Cerebellar cortex (tissue), 1 donor: ENCODE measurements around the gene ANKRD34A.

ENCODE experiments used
- DNase-seq: peaks from one replicate; pipeline ENCODE4 v3.0.0-alpha.2; 2015; ENCODE audit warnings: low spot score

ANKRD34A gene

DNA sequence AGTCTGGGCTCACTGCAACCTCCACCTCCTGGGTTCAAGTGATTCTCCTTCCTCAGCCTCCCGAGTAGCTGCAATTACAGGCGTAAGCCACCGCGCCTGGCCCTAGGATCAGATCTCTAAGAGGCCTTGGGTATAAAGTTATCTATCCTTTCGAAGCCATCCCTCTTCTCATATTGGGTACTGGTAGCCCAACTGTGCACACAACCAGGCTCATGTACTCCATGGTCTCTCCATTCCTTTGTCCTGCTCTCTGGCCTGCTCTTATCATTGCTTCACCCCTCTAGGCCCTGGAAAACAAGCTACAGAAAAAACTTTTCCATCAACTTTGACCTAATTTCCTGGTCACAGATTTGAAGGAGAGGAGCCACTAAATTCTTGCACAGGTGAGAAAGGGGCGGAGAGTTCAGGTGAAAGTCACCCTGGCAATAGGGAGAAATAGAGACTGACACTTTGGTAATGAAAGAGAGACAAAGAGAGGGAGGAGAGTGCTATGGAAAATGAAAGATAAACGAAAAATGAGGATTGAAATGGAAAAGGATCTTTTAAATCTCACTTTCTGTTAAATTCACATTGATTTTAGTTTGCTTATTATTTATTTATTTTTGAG is 26.0 kb upstream of the ANKRD34A start:
- DNase-seq, result no peak

DNA sequence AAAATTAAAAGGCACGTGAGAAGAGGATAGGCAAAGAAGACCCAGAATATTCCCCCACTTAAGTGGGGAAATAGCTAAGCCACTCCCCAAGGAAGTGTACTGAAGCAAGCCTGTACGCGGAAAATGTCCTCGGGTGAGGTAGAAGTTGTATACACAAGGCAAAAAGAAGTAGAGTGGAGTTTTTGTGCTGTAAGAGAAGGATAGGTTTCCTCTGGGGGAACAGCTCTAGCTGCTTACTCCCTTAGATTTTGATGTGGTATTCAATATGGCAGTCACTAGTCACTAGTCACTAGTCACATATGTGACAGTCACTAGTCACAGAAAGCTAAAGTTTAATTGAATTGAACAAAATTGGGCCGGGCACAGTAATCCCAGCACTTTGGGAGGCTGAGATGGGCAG is 24.4 kb upstream of the ANKRD34A start:
- DNase-seq, result no peak

DNA sequence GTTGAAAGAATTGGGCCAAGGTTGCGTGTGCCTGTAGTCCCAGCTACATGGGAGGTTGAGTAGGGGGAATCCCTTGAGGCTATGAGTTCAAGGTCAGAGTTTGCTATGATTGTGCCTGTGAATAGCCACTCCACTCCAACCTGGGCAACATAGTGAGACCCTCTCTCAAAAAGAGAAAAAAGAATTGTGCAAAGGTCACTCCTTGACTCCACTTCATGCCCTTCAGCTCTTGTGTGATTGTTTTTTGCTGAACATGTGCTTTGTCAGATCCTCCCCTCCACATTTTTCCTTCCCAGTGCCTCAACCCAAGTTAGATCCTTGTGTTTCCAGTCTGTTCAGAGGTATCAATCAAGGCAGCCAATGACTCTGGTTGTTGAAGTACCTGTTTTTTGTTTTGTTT is 23.6 kb upstream of the ANKRD34A start:
- DNase-seq, result no peak

DNA sequence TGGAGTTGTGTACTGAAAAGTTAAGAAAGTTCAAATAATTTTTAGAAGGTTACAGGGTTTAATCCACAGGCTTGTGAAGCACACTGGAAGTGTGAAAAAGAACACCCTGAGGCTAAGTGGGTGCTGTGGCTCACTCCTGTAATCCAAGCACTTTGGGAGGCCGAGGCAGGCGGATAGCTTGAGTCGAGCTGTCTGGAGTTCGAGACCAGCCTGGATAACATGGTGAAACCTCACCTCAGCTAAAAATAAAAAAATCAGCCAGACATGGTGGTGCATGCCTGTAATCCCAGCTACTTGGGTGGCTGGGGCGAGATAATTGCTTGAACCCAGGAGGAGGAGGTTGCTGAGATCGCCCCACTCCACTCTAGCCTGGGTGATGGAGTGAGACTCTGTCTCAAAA is 22.2 kb upstream of the ANKRD34A start:
- no peak for DNase-seq

DNA sequence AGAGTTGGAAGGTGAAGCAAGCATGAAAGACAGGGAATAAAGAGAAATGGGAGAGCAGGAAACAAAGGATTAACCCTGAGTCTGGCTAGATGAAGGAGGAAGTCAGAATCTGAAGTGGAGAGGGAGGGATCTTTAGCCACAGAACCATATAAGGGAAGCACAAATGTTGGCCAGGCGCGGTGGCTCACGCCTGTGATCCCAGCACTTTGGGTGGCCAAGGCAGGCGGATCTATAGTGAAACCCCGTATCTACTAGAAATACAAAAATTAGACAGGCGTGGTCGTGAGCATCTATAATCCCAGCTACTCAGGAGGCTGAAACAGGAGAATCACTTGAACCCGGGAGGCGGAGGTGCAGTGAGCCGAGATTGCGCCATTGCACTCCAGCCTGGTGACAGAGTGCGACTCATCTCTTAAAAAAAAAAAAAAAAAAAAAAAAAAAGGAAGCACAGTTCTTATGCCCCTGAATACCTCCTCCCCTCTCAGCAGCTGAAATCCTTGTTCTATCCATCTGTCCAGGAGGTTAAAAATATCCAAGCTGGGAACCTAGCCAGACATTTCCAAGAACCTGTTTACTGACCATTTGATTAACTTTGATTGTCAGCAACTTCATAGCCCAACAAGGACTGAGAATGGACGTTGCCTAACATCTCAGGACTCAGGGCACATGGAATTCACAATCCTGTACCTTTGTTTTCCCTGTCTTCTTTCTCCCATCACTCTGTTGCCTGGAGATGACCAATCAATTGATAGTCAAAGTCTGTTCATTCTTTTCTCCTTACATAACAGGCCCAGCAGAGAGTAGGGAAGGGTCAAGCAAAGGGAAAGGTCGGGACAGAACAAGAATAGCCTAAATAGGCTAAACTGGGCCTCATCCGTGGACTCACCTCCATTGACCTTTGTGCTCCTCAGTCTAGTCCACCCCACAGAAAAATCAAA is 21.4 kb upstream of the ANKRD34A start:
- peak; percentile 92 for DNase-seq

DNA sequence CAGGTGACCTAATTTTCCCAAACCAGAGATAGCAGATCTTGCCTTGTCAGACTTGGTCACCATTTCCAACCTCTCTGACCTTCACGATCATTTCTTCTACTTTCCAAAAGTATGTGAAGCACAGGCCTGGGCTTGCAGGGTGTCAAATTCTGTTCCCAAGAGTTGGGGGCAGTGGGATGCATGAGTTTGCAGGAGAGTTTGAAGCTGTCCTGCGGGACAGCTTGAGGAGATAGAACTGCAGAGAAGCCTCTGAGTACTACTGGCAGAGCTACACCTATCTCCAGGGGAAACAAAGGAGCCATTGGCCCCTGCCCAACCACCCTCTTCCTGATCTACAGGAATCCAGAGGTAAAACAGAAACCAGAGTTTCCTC is 20.7 kb upstream of the ANKRD34A start:
- DNase-seq, result no peak

DNA sequence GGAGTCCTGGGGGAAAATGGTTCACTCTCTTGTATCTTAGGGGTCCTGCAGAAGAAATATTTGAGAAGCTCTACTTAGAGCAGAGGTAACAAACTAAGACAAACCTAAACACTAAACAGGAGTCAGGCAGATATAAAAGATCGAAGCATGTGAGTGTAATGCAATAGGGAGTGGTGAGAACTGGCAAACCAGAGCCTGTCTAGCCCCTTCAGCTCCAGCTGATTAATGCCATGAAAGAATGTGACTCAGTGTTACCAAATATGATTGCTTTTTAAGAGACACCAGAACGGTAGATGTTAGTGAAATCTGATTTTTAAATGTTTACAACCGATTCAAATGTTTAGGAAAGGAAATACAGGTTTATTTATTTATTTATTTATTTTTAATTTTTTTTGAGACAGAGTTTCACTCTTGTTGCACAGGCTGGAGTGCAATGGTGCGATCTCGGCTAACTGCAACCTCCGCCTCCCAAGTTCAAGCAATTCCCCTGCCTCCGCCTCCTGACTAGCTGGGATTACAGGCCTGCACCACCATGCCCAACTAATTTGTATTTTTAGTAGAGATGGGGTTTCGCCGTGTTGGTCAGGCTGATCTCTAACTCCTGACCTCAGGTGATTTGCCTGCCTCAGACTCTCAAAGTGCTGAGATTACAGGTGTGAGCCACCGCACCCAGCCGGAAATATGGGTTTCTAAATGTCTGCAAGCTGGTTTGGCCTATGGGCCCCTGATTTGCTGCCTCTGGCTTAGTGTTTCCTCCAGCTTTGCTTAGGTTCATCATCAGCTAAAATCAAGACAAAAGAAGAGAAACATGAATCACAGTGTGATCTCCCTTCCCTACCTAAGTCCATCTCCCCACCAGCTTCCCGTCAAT is 19.8 kb upstream of the ANKRD34A start:
- DNase-seq, result no peak

DNA sequence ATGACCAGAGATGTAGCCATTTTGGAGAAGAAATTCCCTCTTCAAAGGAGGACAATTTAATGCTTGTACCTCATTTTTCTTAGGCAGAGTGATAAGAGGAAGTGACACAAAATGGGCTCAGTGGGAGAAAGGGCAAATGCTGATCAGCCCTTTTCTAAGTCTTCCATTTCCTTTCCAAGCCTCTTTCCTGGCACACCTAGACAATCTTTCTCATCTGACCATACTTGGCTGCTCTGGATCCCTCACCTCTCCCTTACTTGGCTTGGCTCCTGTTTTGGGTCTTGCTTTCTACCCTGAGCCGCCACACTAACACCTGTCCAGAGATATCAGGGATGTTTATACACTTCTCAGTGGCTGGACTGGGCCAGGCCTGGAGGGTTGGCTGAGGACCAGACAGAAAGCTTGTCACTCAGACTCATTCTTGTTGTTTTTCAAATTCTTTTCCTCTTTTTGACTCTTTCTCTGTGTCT is 18.9 kb upstream of the ANKRD34A start:
- DNase-seq, result no peak

DNA sequence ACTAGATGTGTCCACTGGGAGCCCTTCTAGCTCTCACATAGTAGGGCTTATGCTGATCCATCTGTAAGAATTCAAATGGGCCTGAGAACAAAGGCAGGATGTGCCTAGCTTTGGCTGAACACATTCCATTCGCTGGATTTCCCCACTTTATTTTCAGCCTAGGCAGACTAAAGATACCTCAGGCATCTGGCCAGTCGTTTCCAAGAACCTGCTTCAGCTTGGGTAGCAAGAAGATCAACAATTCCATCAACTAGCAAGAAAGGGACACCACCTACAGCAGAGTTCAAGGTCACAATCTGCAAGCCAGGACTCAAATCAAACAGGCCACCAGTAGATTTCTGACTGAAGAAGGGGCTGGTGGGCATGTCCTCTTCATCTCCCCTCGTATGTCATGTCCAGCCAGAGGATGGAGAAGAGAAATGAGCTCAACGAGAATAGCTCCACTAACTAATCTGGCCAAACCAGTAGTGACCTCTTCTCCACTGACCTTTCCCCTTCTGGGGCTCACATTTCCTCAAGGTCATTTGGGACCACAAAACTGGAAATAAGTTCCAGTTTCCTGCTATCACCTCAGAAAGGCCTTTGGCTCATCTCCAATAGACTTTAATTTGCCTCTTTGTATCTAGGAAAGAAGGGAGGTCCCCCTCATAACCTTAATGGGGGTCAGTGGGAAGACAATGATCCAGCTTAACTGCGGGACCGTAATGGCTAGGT is 17.8 kb upstream of the ANKRD34A start:
- no peak for DNase-seq

DNA sequence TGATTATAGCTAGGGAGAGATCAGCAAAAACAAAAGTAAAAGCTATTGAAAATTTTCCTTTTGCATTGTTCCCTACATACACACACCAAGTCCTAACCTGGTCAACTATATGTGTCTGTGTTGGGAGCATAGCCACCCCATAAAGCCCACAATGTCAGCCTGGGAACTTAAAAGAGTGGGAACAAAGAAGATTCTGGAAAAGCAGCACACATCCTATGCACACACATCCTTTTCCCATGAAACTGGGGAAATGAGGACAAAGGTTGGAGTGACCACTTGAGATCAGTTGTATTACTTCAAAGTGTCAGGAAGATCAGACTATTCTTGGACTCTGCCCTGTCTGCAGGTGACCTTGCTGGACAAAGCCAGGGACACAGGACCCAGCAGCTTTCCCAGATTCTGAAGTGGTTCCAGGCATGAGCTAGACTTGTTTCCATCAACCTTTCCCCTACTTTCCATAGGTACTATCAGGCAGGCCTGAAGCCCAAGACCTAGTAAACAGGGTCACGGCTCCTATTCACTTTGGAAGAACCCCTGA is 16.2 kb upstream of the ANKRD34A start:
- no peak for DNase-seq

DNA sequence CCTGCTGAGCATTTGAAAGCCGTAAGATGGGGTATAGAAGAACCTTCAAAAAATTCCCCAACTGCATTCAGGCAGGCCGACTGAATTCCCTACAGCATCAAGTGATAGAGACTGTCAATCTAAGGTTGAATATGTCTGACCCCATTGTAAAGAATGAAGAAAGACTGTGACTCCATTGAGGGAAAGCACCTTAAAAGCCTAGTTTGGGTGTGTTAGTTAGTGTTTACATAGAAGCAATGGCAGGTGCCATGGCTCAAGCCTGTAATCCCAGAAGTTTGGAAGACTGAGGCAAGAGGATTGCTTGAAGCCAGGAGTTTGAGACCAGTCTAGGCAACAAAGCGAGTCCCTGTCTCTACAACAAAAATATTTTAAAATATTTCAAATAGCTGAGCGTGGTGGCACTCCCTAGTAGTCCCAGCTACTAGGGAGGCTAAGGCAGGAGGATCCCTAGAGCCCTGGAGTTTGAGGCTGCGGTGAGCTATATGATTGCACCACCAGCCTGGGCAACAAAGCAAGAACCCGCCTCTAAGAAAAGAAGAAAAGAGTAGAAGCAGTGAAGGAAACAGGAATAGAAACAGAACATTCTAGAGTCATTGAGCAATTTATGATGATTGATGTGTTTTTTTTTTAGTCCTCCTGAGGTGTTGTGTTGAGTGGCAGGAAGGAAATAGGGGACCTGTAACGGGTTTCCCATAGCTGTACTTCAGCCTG is 15.5 kb upstream of the ANKRD34A start:
- no peak for DNase-seq

DNA sequence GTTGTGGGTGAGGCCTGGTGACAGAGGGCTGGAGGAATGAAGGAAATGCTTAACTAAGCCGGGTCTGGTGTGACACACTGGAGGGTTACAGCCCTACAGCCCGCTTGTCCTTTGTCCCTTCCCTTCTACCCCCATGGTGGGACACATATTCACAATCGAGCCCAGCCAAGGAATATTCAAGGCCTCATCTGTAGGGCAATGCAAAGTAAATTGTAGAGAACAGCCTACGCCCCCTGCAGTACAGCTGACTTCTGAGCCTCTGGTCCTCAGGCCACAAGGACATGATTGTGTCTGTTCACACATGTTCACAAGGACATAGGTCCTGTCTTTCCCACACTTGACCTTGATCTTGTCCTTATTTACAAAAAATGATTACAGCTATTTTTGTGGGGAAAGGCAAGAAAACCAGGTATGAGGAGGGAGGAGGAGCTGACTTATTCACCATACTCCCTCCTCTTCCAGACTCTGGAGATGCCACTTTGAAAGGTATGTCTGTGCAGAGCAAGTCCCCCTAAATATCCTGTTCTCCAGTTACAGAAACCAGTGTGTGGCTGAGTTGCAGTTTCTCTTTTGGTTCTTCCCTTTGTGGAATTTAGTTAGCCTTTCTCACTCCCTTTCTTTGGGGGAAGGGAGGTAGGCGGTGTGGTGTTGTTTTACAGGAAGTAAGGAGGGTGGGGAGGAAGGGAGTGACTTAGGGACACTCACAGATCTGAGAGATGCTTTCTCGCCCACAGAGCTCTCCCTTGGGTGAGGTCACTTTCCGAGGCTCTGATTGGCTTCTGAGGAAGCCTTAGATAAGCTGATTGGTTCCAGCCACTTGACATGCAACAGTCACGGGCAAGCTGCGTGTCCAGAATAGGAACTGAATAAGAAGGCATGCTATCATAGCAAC is 14.7 kb upstream of the ANKRD34A start:
- DNase-seq, result peak; percentile 99

DNA sequence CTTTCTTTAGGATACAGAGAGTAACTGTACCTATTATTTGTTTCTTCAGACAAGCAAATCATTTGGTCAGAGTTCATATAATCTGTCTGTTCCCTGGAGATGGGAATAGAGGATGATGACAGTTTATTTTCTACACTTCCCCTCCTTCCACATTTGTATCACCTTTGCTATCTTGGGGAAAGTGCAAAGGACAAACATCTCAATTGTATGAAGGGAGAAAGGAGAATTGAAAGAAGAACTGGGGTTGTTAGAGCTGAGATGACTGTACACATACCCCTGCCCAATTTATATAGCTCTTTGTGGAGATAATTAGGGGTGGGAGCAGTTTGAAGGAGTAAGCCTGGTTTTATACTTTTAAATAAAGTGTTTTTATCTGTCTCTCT is 14.1 kb upstream of the ANKRD34A start:
- DNase-seq, result no peak

DNA sequence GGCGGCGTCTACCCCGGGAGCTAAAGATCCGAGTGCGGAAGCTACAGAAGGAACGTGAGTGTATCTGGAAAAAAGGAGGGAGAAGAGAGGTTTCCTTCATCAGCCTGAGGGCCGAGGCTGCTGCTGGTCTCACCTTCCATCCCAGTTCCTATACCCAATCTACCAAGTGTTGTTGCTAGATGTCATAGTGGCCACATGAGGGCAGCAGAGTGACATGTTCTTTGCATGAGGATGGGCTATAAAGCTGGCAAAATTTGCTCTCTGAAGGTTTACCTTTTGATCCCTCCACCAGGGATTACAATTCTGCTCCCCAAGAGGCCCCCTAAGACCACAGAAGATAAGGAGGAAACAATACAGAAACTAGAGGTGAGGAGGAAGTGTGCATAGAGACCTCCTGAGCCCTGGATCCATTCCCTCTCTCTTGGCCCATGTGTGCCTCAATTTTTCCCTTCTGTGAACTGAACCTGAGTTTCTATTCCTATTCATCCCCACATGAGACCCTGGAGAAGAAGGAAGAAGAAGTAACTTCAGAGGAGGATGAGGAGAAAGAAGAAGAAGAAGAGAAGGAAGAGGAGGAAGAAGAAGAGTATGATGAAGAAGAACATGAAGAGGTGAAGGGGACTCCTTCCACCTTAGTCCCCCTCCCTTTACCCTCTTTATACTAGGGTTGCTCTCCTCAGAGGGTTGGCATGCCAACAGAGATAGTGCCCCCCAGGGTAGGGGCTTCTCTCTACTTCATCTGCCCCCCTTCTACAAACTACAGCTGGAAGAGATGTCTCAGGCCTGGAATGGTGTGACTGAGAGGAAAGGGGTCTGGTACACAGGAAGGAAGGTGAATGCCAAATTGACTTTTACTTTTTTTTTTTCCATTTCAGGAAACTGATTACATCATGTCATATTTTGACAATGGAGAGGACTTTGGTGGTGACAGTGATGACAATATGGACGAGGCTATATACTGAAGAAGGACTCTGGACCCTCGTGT is 13.4 kb upstream of the ANKRD34A start:
- peak; percentile 94 for DNase-seq

DNA sequence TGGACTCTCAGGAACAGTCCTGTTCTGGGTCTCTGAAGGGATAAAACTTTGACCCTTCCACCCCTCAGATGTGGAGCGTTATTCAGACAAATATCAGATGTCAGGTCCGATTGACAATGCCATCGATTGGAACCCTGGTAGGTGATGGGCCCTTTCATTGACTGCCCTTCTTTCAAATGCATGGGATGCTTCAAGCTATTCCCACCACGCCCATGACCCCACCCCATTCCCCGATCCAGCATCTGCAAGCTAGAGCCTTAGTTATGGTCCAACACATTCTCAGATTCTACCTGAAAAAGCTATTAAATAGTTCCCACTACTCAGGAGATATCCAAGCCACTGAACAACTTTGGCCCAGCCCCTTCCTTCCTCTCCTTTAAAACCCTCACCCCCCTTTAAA is 12.6 kb upstream of the ANKRD34A start:
- no peak for DNase-seq

DNA sequence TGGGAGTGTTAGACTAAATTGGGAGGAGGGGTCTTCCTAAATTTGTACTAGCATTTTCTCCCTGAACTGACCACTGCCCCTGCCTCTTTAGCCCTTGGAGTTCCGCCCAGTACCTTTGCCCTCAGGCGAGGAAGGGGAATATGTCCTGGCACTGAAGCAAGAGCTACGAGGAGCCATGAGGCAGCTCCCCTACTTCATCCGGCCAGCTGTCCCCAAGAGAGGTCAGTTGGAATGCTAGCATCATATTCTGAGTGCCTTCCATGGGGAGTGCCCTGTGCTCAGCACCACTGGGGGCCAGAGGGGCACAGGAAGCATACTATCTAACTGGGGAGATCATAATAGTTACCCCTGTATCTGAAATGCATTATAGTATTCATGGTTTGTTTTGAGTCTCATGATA is 10.8 kb upstream of the ANKRD34A start:
- no peak for DNase-seq

DNA sequence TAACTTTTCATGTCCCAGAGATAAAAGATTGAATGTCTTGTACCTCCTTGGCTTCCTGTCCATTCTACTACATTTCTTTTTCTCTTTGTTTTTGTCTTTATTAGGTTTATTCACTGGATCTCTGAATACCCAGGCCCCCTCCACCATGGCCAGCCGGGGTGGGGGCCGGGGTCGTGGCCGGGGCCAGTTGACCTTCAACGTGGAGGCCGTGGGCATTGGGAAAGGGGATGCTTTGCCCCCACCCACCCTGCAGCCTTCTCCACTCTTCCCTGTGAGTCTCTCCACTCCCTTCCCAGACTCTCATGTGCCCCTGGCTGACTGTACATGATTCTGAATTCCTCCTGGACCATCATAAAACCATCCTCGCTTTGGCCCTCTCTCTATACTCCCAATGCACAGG is 10.3 kb upstream of the ANKRD34A start:
- DNase-seq, result no peak

DNA sequence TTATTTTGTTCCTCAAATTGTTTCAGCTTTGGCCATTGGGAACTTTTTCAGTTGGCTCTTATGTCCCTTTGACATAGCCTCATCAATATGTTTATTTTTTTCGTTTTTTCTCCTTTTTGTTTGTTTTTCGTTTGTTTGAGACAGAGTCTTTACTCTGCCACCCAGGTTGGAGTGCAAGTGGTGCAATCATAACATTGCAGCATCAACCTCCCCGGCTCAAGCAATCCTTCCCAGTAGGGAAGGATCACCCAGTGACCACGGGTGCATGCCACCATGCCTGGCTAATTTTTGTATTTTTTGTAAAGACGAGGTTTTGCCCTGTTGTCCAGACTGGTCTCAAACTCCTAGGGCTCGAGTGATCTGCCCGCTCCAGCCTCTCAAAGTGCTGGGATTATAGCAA is 8.2 kb upstream of the ANKRD34A start:
- no peak for DNase-seq

DNA sequence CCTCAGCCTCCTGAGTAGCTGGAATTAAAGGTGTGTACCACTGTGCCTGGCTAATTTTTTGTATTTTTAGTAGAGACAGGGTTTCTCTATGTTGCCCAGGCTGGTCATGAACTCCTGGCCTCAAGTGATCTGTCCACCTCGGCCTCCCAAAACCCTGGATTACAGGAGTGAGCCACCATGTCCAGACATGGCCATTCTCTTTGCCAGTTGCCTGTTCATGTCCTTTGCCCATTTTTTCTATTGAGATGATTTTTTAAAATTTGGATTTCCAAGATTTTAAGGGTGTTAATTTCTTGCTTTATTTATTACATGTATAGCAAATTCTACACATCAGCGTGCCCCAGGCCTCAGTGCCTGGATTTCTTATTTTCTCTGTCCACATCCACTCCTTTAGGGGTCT is 2.9 kb upstream of the ANKRD34A start:
- DNase-seq, result no peak
